Mucosa of stomach (tissue), 1 donor: ENCODE measurements around the gene GIPC3.

Experiments used
- H3K27me3 ChIP-seq: one replicate; pipeline ENCODE4 v1.7.0; 2013; ENCODE audit warnings: mild to moderate bottlenecking, low read length; ENCODE audit not compliant: control insufficient read depth, insufficient read depth
- H3K36me3 ChIP-seq: one replicate; pipeline ENCODE4 v1.7.0; 2013; ENCODE audit warnings: low read length; ENCODE audit not compliant: control insufficient read depth, insufficient read depth
- H3K4me1 ChIP-seq: one replicate; pipeline ENCODE4 v1.7.0; 2013; ENCODE audit warnings: mild to moderate bottlenecking, low read length; ENCODE audit not compliant: control insufficient read depth, insufficient read depth
- H3K4me3 ChIP-seq: one replicate; pipeline ENCODE4 v1.7.0; 2013; ENCODE audit warnings: low read length
- H3K9ac ChIP-seq: one replicate; pipeline ENCODE4 v1.7.0; 2013; ENCODE audit warnings: mild to moderate bottlenecking, low read length, moderate library complexity
- H3K9me3 ChIP-seq: one replicate; pipeline ENCODE4 v1.7.0; 2013; ENCODE audit warnings: mild to moderate bottlenecking, low read length, moderate library complexity; ENCODE audit not compliant: control insufficient read depth
- donor health status: Pancreatic carcinoma.

The GIPC3 gene

GRCh38 chr19:3632098-3632497 lies 46.8 kb downstream of the GIPC3 start:
- no peak overlapping the region for H3K9ac ChIP-seq
- H3K4me3 ChIP-seq = no peak overlapping the region
- no peaks in the 10 kb centered on the region for H3K27me3 ChIP-seq
- H3K9me3 ChIP-seq = no peaks in the 10 kb centered on the region
- no peaks in the 10 kb centered on the region for H3K36me3 ChIP-seq
- H3K4me1 ChIP-seq = no peaks in the 10 kb centered on the region

- no peaks in the 10 kb centered on the region for H3K27me3 ChIP-seq
- H3K36me3 ChIP-seq = no peaks in the 10 kb centered on the region
- no peaks in the 10 kb centered on the region for H3K9me3 ChIP-seq
- H3K4me3 ChIP-seq = no peak overlapping the region
- no peaks in the 10 kb centered on the region for H3K4me1 ChIP-seq
- H3K9ac ChIP-seq = no peak overlapping the region
These were observed 47.7 kb downstream of the GIPC3 start for GRCh38 chr19:3632739-3633558.

GRCh38 chr19:3633559-3633988 lies 48.3 kb downstream of the GIPC3 start:
- no peaks in the 10 kb centered on the region for H3K4me1 ChIP-seq
- H3K4me3 ChIP-seq = no peak overlapping the region
- H3K27me3 ChIP-seq = no peaks in the 10 kb centered on the region
- no peak overlapping the region for H3K9ac ChIP-seq
- H3K36me3 ChIP-seq = no peaks in the 10 kb centered on the region
- H3K9me3 ChIP-seq = no peaks in the 10 kb centered on the region

GRCh38 chr19:3634496-3635045 lies 49.3 kb downstream of the GIPC3 start:
- no peak overlapping the region for H3K9ac ChIP-seq
- no peaks in the 10 kb centered on the region for H3K9me3 ChIP-seq
- H3K27me3 ChIP-seq = no peaks in the 10 kb centered on the region
- H3K4me3 ChIP-seq = no peak overlapping the region
- H3K36me3 ChIP-seq = no peaks in the 10 kb centered on the region
- H3K4me1 ChIP-seq = no peaks in the 10 kb centered on the region

DNA sequence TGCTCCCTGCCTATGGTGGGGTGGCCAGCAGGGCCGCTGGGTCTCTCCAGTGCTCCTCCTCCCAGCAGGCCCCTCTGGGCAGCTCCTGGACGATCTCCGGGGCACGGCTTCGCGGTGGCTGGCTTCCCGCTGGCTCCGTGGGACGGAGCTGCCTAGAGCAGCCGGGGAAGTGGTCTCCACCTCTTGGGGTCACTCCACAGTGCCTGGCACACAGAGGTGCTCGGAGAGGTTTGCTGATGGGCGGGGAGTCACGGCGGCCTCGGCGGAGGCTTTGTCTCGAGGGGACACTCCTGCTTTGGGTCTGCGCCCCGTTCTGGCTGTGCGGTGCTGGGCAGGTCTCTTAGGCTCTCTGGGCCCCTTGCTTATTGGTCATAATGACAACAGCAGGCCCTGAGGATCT lies 51.2 kb downstream of the GIPC3 start:
- Histone ChIP-seq H3K36me3 (no peaks in the 10 kb centered on the region), H3K9ac (no peak overlapping the region), H3K9me3 (no peaks in the 10 kb centered on the region), H3K4me3 (no peak overlapping the region), H3K27me3 (no peaks in the 10 kb centered on the region), H3K4me1 (no peaks in the 10 kb centered on the region)

GRCh38 chr19:3636962-3637361 lies 51.7 kb downstream of the GIPC3 start:
- Histone ChIP-seq H3K4me1 (no peaks in the 10 kb centered on the region), H3K9me3 (no peaks in the 10 kb centered on the region), H3K9ac (no peak overlapping the region), H3K4me3 (no peak overlapping the region), H3K36me3 (no peaks in the 10 kb centered on the region), H3K27me3 (no peaks in the 10 kb centered on the region)

DNA sequence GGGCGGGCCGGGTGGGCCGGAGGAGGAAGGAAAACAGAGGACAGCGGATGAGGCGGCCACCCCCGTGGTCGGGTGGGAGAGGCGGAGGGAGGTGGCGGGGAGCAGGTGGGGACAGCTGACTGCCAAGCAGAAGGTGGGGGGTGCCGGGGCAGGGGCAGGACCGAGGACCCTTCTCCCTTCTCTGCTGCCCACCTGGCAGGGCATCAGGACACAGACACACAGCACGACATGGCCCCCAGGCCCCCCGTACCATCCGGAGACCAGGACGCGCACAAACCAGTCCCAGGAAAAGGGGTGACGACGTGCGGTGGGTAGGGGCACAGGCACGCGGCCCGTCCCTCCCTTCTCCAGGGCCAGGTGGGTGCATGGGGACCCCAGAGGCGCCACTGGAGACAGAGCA lies 52.3 kb downstream of the GIPC3 start:
- H3K9me3 ChIP-seq = no peaks in the 10 kb centered on the region
- H3K36me3 ChIP-seq = no peaks in the 10 kb centered on the region
- no peak overlapping the region for H3K4me3 ChIP-seq
- no peak overlapping the region for H3K9ac ChIP-seq
- H3K27me3 ChIP-seq = no peaks in the 10 kb centered on the region
- no peaks in the 10 kb centered on the region for H3K4me1 ChIP-seq

DNA sequence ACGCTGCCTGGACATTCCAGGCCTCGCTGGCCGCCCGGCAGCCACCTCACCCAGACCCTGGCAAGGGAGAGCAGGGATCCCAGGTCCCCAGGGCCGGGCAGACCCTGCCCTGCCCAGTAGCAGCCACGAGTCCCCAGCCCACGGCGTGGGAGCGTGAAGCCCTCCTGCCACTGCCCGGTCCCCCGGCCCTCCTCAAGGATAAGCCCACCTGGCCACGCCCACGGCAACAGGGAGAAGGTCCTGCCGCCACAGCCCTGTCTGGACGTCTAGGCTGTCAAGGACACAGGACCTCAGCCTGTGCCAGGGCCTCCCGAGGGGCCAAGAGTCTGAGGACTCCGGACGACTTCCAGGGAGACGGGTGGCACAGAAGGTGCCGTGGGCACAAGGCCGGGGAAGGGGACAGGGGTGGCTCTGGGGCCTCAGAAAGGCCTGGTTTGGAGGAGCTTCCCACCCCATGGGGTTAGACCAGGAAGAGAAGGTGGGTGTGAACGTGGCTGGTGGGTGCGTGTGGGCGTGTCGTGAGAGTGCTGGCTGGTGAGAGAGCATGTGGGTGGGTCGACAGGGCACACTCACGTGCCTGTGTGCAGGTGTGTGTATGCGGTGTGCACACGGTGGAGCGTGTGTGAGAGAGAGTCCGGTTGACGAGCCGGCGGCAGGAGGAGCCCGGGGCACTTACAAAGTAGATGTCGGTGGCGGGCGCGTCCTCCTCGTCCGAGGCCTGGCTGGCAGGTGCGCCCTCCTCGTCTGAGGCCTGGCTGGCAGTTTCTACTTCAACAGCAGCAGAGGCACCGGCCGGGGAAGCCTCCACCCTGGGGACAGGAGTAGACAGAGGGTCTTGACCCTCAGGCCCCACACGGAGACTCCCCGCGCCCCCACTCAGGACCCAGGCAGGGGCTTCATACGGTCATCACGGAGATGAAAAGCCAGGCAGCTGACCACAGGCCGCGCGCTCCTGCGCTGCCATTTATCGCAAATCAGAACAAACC lies 53.2 kb downstream of the GIPC3 start:
- Histone ChIP-seq H3K27me3 (no peaks in the 10 kb centered on the region), H3K4me3 (no peak overlapping the region), H3K36me3 (no peaks in the 10 kb centered on the region), H3K9ac (no peak overlapping the region), H3K9me3 (no peaks in the 10 kb centered on the region), H3K4me1 (no peaks in the 10 kb centered on the region)

DNA sequence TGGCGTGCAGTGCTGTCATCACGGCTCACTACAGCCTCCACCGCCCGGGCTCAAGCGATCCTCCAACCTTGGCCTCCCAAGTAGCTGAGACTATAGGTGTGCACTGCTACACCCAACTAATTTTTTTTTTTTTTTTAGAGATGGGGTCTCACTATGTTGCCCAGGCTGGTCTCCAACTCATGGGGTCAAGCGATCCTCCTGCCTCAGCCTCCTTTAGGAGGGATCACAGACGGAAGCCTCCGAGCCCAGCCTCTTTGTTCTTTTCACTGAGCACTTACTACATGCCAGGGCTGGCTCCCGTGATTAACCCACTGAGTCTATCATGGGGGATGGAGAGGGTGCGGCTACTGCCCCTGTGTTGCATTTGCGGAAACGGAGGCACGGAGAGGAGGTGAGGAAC lies 54.2 kb downstream of the GIPC3 start:
- no peaks in the 10 kb centered on the region for H3K27me3 ChIP-seq
- no peak overlapping the region for H3K9ac ChIP-seq
- H3K4me1 ChIP-seq = no peaks in the 10 kb centered on the region
- no peaks in the 10 kb centered on the region for H3K36me3 ChIP-seq
- H3K9me3 ChIP-seq = no peaks in the 10 kb centered on the region
- H3K4me3 ChIP-seq = no peak overlapping the region

DNA sequence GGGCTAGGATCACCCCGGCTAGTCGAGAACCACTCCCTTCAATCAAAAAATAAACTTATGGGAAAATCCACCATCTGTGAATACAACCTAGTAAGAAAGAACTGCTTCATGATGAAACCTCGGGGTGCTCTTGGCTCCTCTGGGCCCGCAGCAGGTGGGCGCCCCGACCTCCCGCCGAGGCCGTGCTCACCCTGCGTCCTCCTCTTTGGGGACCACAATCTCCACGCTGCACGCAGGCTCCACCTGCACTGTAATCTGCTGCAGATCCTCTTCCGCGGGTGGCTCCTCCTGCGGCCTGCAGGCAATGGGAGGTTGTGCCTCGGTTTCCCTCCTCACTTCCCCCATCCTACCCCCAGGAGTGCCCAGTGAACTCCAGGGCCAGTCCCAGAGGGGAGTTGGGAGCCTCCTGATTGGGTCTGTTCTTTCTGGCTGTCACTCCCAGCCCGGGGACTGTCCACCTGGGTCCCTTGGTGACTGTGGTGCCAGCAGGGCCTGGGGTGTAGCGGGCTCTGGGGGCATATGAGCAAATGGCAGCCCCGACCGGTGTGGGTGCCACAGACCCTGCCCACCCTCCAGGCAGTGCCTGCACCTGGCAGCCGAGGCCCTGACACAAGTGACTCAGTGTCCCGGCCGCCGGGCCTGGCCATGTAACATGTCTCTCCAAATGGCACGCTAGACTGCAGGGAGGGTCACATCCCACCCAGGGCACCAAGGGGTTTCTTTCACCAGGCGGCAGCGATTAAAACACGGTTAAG lies 56.4 kb downstream of the GIPC3 start:
- Histone ChIP-seq H3K9ac (no peak overlapping the region), H3K9me3 (no peaks in the 10 kb centered on the region)

DNA sequence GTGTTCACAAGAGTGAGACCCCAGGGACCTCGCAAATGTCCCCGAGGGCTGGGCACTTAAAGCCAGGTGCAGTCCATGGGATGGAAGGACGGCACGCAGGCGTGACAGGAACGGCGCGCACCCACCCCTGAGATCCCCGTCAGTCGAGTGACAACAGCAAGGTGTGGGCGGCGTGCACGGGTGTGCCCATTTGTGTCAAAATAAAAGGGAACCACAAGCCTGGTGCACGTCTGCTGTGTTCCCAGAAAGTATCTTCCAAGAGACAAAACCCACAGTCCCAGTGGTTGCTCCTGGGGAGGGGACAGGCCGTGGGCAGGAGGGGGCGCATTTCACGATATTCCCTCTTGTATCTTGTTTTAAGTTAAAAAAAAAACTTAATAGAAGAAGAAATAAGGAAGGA lies 57.0 kb downstream of the GIPC3 start:
- Histone ChIP-seq H3K9me3 (no peaks in the 10 kb centered on the region), H3K9ac (no peak overlapping the region), H3K4me1 (no peaks in the 10 kb centered on the region), H3K4me3 (no peak overlapping the region), H3K27me3 (no peaks in the 10 kb centered on the region), H3K36me3 (no peaks in the 10 kb centered on the region)

More for the DNA sequence above, 56.4 kb downstream of the GIPC3 start:
- Histone ChIP-seq H3K36me3 (no peaks in the 10 kb centered on the region), H3K4me1 (no peaks in the 10 kb centered on the region), H3K4me3 (no peak overlapping the region), H3K27me3 (no peaks in the 10 kb centered on the region)
